HG03135 (cell line): Measurements from ENCODE around the gene XPOT.

Source experiments
- ATAC-seq: cut with Tn5 transposase; IDR thresholded peaks from one replicate; pipeline ENCODE4 v1.9.1; 2021; ENCODE audit warnings: mild to moderate bottlenecking, moderate library complexity; ENCODE audit not compliant: unreplicated experiment

Gene XPOT

GRCh38 chr12:64461634-64462414 is 57.6 kb downstream of the XPOT start:
- no peak for ATAC-seq

GRCh38 chr12:64466178-64466577 is 62.0 kb downstream of the XPOT start:
- no peak for ATAC-seq

GRCh38 chr12:64468966-64469365 is 64.8 kb downstream of the XPOT start:
- ATAC-seq = no peak

GRCh38 chr12:64469455-64470142 is 65.4 kb downstream of the XPOT start:
- ATAC-seq = no peak

GRCh38 chr12:64470495-64470894 is 66.3 kb downstream of the XPOT start:
- ATAC-seq = no peak

- ATAC-seq = no peak
These were observed 69.0 kb downstream of the XPOT start for GRCh38 chr12:64473176-64473575.

GRCh38 chr12:64475518-64475917 is 71.3 kb downstream of the XPOT start:
- no peak for ATAC-seq

GRCh38 chr12:64476844-64477243 is 72.7 kb downstream of the XPOT start:
- ATAC-seq = no peak

GRCh38 chr12:64478661-64479060 is 74.5 kb downstream of the XPOT start:
- no peak for ATAC-seq

GRCh38 chr12:64480148-64480547 is 76.0 kb downstream of the XPOT start:
- ATAC-seq = no peak

GRCh38 chr12:64486657-64487056 is 82.5 kb downstream of the XPOT start:
- no peak for ATAC-seq

- no peak for ATAC-seq
These were observed 87.5 kb downstream of the XPOT start for GRCh38 chr12:64491718-64492117.

- no peak for ATAC-seq
These were observed 89.3 kb downstream of the XPOT start for GRCh38 chr12:64493513-64493912.

GRCh38 chr12:64494998-64495729 is 91.0 kb downstream of the XPOT start:
- ATAC-seq = no peak

- ATAC-seq = no peak
These were observed 92.7 kb downstream of the XPOT start for GRCh38 chr12:64496839-64497400.

- no peak for ATAC-seq
These were observed 93.3 kb downstream of the XPOT start for GRCh38 chr12:64497484-64497883.

- ATAC-seq = no peak
These were observed 93.7 kb downstream of the XPOT start for GRCh38 chr12:64497903-64498302.

GRCh38 chr12:64500394-64500793 is 96.2 kb downstream of the XPOT start:
- ATAC-seq = no peak
